GM15510 (cell line): ENCODE results near the gene HERC5.
A peak's percentile ranks its signal among the peaks of the same experiment; 100 is the strongest.

ENCODE experiments used
- POLR2A ChIP-seq: IDR thresholded peaks from 3 replicates; pipeline ENCODE4 v1.6.1; 2011; ENCODE audit warnings: borderline replicate concordance; ENCODE audit not compliant: insufficient read length; ENCODE audit errors: extremely low read depth

Gene HERC5

DNA sequence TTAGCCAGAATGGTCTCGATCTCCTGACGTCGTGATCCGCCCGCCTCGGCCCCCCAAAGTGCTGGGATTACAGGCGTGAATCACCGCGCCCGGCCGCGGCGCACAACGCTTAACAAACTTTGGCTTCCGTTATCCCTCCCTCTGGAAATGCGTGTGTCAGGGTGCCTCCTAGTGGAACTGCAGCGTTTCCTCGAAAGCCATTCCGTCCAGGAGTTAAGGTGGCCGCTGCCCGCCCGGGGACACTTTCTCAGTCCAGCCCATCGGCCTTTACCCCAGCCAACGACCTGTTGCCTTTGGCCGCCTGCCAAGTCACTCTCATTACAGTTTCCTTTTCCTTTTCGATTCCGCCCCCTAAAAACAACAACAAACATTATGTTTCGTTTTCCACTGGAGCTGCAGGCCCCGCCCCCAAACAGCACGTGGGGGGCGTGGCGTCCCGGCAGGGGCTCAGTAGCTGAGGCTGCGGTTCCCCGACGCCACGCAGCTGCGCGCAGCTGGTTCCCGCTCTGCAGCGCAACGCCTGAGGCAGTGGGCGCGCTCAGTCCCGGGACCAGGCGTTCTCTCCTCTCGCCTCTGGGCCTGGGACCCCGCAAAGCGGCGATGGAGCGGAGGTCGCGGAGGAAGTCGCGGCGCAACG lies at the start of gene HERC5:
Gene HERC5 (plus strand): TSS at position 450 of the 637 bp plus-strand sequence. CDS start 151 bp downstream, at position 601.
- TF ChIP-seq POLR2A, result peak; percentile 73

GRCh38 chr4:88409206-88409605 lies 47.7 kb upstream of the HERC5 start:
- TF ChIP-seq POLR2A, result no peak

GRCh38 chr4:88409789-88410188 lies 47.1 kb upstream of the HERC5 start:
- TF ChIP-seq POLR2A, result no peak

DNA sequence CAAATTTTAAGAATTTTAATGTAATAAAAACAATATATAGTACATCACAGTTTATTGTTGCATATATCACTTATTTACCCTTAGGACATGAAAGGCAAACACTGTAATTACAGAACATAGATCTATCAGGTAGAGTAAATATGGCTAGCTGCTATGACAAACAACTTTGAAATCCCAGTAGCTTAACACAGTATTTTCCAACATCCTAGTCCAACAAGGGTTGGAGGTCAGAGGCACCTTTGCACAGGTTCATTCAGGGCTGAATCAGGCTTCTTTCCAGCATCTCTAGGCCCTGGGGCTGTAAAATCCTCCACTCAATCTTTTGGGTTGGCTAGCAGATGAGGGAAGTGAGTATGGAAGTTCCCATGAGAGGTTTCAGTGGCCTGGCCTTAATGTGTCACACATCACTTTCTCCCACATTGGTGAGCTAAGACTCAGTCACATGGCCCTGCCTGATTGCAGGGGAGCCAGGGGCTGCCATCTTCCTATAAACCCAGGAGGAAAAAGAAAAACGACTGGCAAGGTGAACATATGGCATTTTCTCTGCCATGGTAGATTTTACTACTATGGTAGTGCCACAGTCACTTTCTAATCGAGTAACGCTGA lies 45.3 kb upstream of the HERC5 start:
- TF ChIP-seq POLR2A, result no peak

GRCh38 chr4:88413801-88414200 lies 43.1 kb upstream of the HERC5 start:
- TF ChIP-seq POLR2A, result no peak

DNA sequence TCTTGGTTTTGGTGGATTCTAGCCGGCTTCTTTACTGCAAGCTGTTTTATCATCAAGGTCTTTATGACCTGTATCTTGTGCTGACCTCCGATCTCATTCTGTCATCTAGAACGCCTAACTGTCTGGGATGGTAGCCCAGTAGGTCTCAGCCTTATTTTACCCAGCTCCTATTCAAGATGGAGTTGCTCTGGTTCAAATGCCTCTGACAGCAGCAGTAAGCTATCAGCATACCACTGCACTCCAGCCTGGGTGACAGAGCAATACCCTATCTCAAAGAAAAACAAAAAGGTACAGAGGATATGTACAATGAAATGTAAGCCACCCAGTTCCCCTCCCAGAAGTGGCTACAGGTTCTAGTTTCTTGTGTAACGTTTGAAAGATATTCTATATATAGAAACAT lies 42.2 kb upstream of the HERC5 start:
- no peak for TF ChIP-seq POLR2A

- TF ChIP-seq POLR2A, result no peak
These were observed 40.9 kb upstream of the HERC5 start for GRCh38 chr4:88415982-88416381.

DNA sequence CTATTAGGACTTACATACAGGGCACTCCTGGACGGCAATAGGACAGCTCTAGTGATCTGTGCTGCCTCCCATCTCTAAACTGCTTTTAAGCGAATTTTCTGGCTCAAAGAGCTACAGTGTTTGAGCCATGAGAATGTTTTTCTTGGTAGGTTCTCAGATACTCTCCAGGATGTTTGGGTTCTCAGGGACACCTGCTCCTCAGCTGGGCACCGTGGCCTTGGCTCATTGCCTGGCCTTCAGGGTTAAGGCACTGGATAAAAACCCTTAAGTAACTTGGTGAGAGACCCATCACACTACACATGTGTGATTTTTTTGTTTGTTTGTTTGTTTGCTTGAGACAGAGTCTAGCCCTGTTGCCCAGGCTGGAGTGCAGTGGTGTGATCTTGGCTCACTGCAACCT lies 38.5 kb upstream of the HERC5 start:
- no peak for TF ChIP-seq POLR2A

- no peak for TF ChIP-seq POLR2A
These were observed 37.0 kb upstream of the HERC5 start for GRCh38 chr4:88419874-88420273.

DNA sequence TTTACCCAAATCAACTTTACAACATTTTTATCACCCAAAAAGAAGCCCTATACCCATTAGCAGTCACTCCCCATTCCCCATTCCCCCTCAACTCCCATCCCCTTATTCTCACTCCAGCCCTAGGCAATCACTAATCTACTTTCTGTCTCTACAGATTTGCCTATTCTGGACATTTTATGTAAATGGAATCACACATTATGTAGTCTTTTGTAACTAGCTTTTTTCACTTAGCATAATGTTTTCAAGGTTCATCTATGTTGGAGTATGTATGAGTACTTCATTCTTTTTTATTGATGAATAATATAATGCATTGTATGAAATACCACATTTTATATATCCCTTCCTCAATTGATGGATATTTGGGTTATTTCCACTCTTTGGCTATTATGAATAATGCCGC lies 36.1 kb upstream of the HERC5 start:
- TF ChIP-seq POLR2A, result no peak

GRCh38 chr4:88422403-88422802 lies 34.5 kb upstream of the HERC5 start:
- TF ChIP-seq POLR2A, result no peak

GRCh38 chr4:88429401-88429800 lies 27.5 kb upstream of the HERC5 start:
- no peak for TF ChIP-seq POLR2A

GRCh38 chr4:88435987-88436693 lies 20.8 kb upstream of the HERC5 start:
- TF ChIP-seq POLR2A, result no peak

GRCh38 chr4:88439161-88439760 lies 17.7 kb upstream of the HERC5 start:
- no peak for TF ChIP-seq POLR2A

DNA sequence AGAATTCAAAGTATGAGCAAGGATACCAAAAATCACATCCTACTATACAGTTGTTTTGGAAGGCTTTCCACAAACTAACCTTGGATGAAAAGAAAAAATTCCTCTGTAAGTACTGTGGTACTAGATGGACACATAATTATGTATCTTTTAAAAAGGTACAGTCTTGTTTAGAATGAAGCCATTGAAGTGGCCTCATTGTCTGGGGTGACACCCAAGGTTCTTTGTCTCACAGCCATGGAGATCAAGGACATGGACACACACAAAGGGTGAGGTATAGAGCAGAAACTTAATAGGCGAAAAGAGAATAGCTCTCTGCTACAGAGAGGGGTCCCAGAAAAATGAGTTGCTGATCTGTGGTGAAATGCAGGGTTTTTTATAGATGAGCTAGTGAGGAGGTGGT lies 16.8 kb upstream of the HERC5 start:
- no peak for TF ChIP-seq POLR2A
